ENCODE measurements around the gene COL19A1.

COL19A1 gene

GRCh38 chr6:70051197-70052124 is 185.1 kb downstream of the COL19A1 start:
- Histone ChIP-seq H3K36me3 (ENCODE audit: control insufficient read depth, insufficient read depth, low read length) (no peaks in the 10 kb centered on the region), H3K4me1 (no peaks in the 10 kb centered on the region), H3K27me3 (ENCODE audit: control insufficient read depth, insufficient read depth, low read length) (no peaks in the 10 kb centered on the region), H3K4me3 (ENCODE audit: low read depth, low read length) (no peak overlapping the region), H3K79me2 (no peaks in the 10 kb centered on the region), H3K4me2 (ENCODE audit: low read length) (no peak overlapping the region), H2AFZ (no peak overlapping the region), H3K9ac (no peak overlapping the region), H3K9me3 (ENCODE audit: control insufficient read depth, low read length) (no peaks in the 10 kb centered on the region), H3K27ac (no peak overlapping the region)
- TF ChIP-seq CTCF (IDR thresholded peaks at IDR 0.05), result no peak

GRCh38 chr6:70059039-70059719 is 192.8 kb downstream of the COL19A1 start:
- Histone ChIP-seq H3K4me2 (ENCODE audit: low read length) (no peak overlapping the region), H3K9ac (no peak overlapping the region), H3K27me3 (ENCODE audit: control insufficient read depth, insufficient read depth, low read length) (no peaks in the 10 kb centered on the region), H3K4me3 (ENCODE audit: low read depth, low read length) (no peak overlapping the region), H3K36me3 (ENCODE audit: control insufficient read depth, insufficient read depth, low read length) (no peaks in the 10 kb centered on the region), H2AFZ (no peak overlapping the region), H3K79me2 (no peaks in the 10 kb centered on the region), H3K4me1 (no peaks in the 10 kb centered on the region), H3K9me3 (ENCODE audit: control insufficient read depth, low read length) (no peaks in the 10 kb centered on the region), H3K27ac (no peak overlapping the region)
- TF ChIP-seq CTCF (IDR thresholded peaks at IDR 0.05), result no peak

GRCh38 chr6:70060680-70061079 is 194.3 kb downstream of the COL19A1 start:
- no peaks in the 10 kb centered on the region for H3K9me3 ChIP-seq (ENCODE audit: control insufficient read depth, low read length)
- TF ChIP-seq CTCF (IDR thresholded peaks at IDR 0.05), result no peak
- H2AFZ ChIP-seq, result no peak overlapping the region
- no peaks in the 10 kb centered on the region for H3K79me2 ChIP-seq
- no peak overlapping the region for H3K4me2 ChIP-seq (ENCODE audit: low read length)
- no peak overlapping the region for H3K9ac ChIP-seq
- no peak overlapping the region for H3K27ac ChIP-seq
- H3K4me1 ChIP-seq, result no peaks in the 10 kb centered on the region
- H3K27me3 ChIP-seq (ENCODE audit: control insufficient read depth, insufficient read depth, low read length), result no peaks in the 10 kb centered on the region
- no peaks in the 10 kb centered on the region for H3K36me3 ChIP-seq (ENCODE audit: control insufficient read depth, insufficient read depth, low read length)
- H3K4me3 ChIP-seq (ENCODE audit: low read depth, low read length), result no peak overlapping the region

DNA sequence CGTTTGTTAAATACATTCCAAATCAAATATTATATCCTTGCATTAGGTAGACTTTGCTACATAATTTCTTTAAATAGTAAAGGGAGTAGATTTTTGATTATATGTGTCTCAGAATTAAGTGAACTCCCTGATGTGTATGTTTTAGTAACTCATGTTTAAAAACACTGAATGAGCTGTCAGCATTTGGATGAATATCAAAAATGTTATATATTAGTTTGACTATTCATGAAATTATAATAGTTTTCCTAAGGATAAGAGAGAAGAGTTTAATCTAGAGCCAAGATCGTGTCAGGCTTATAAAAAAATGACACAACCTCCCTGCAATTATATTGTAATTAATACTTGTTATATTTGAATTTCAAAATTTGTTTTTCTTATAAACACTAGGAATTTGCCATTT is 195.2 kb downstream of the COL19A1 start:
- H3K4me3 ChIP-seq (ENCODE audit: low read depth, low read length), result no peak overlapping the region
- H3K9me3 ChIP-seq (ENCODE audit: control insufficient read depth, low read length), result no peaks in the 10 kb centered on the region

More for the DNA sequence above, 195.2 kb downstream of the COL19A1 start:
- no peaks in the 10 kb centered on the region for H3K4me1 ChIP-seq
- H3K4me2 ChIP-seq (ENCODE audit: low read length), result no peak overlapping the region
- H3K27ac ChIP-seq, result no peak overlapping the region
- TF ChIP-seq CTCF (IDR thresholded peaks at IDR 0.05), result no peak
- no peak overlapping the region for H2AFZ ChIP-seq
- H3K36me3 ChIP-seq (ENCODE audit: control insufficient read depth, insufficient read depth, low read length), result no peaks in the 10 kb centered on the region
- H3K27me3 ChIP-seq (ENCODE audit: control insufficient read depth, insufficient read depth, low read length), result no peaks in the 10 kb centered on the region
- H3K79me2 ChIP-seq, result no peaks in the 10 kb centered on the region
- no peak overlapping the region for H3K9ac ChIP-seq

Data from parathyroid adenoma (tissue), 2 donors.